Suprapubic skin (tissue), 4 donors: Measurements from ENCODE around the gene RYK. TPM values are rescaled to one million over a fixed set of nuclear protein-coding genes. Genes with fewer than 3 reads are reported as not detected.
"Not testable (repeated sequence)": the region's sequence is repeated elsewhere in the genome, so short reads cannot be mapped to it uniquely, and the experiment has no call there.

ENCODE experiments used
- DNase-seq, 2 donors: peaks; one replicate each; pipeline ENCODE4 v3.0.0-alpha.2; 2019; ENCODE audit warnings: low spot score in 2 of 2
- H3K27ac ChIP-seq: fragments of 200-600 bp; sonication (generic); one replicate; pipeline ENCODE4 v1.5.1; 2019
- H3K27me3 ChIP-seq: fragments of 200-600 bp; sonication (generic); one replicate; pipeline ENCODE4 v1.5.1; 2019
- H3K36me3 ChIP-seq: fragments of 200-600 bp; sonication (generic); one replicate; pipeline ENCODE4 v1.5.1; 2019
- H3K4me1 ChIP-seq: fragments of 200-600 bp; sonication (generic); one replicate; pipeline ENCODE4 v1.5.1; 2019
- H3K4me3 ChIP-seq: fragments of 200-600 bp; sonication (generic); one replicate; pipeline ENCODE4 v1.5.1; 2019; ENCODE audit warnings: mild to moderate bottlenecking
- H3K9me3 ChIP-seq: fragments of 200-600 bp; sonication (generic); one replicate; pipeline ENCODE4 v1.5.1; 2019
- CTCF ChIP-seq, 2 donors: fragments of 200-600 bp in 1 of 2; fragments of 450-650 bp in 1 of 2; sonication (generic) in 1 of 2; IDR thresholded peaks; one replicate each; pipeline ENCODE4 v1.5.1; 2016 to 2019; ENCODE audit warnings: antibody characterized with exemption in 2 of 2, mild to moderate bottlenecking in 1 of 2, moderate library complexity in 1 of 2
- EP300 ChIP-seq: sonication (generic); formaldehyde crosslinking; IDR thresholded peaks from one replicate; pipeline ENCODE4 v1.6.1; 2017; ENCODE audit warnings: antibody characterized with exemption
- POLR2A ChIP-seq, 2 donors: fragments of 450-650 bp; IDR thresholded peaks; one replicate each; pipeline ENCODE4 v1.6.1; 2017; ENCODE audit warnings: antibody characterized with exemption in 2 of 2, mild to moderate bottlenecking in 2 of 2, moderate library complexity in 2 of 2
- POLR2AphosphoS5 ChIP-seq, 3 donors: sonication (generic); formaldehyde crosslinking; IDR thresholded peaks; one replicate each; pipeline ENCODE4 v1.6.1; 2017; ENCODE audit warnings: antibody characterized with exemption in 3 of 3
- WGBS: methylation state at CpG from one replicate; pipeline ENCODE4 v1.1.5; 2018; 5-methylcytosine and 5-hydroxymethylcytosine counted together
- total RNA-seq, 4 donors: library from RNA; depleted of rRNA; stranded (reverse); fragments of >200 nt; gene quantifications; one replicate each; pipeline ENCODE4 v1.1.0, GENCODE V29; 2016

RYK gene
- total RNA-seq, 4 donors from 2014 or later = 65.5 to 214 (median 80.1) TPM

GRCh38 chr3:134214239-134214638 lies 36.4 kb downstream of the RYK start:
- Histone ChIP-seq H3K9me3 (no peaks in the 10 kb centered on the region), H3K27me3 (no peaks in the 10 kb centered on the region), H3K4me3 (no peak overlapping the region), H3K27ac (no peak overlapping the region), H3K36me3 (peaks cover 11% of the 10 kb centered on the region), H3K4me1 (peaks cover 50% of the 10 kb centered on the region)
- WGBS = 44% methylated on average over 2 of the region's 2 CpGs
- TF ChIP-seq CTCF (IDR thresholded peaks at IDR 0.05) (no peak), POLR2AphosphoS5 (IDR thresholded peaks at IDR 0.05) (no peak), EP300 (no peak), POLR2A (IDR thresholded peaks at IDR 0.05) (no peak)
- DNase-seq = no peak

GRCh38 chr3:134212967-134213665 lies 37.5 kb downstream of the RYK start:
- H3K27me3 ChIP-seq = no peaks in the 10 kb centered on the region
- peak; percentile 88 to 90 for DNase-seq
- 18% methylated on average over 3 of the region's 3 CpGs for WGBS

DNA sequence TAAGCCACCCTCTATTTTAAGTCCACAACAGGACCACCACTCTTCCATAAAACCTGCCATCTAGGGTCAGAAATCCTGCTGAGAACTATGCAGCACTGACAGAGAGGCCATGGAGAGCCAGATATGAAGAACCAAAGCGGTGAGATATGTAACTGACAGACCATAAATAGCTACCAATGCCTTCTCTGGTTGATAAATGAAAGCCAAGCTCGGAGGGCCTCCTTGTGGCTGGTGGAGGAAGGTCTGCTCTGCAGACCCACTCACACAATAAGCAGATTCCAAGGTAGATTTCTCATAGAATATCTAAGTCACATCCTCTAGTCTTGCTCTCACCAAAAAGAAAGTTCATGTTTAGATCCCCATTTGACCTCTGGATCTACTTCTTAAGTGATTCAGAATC lies 38.9 kb downstream of the RYK start:
- Histone ChIP-seq H3K4me3 (no peak overlapping the region), H3K4me1 (peaks cover 50% of the 10 kb centered on the region), H3K36me3 (peaks cover 18% of the 10 kb centered on the region), H3K27ac (no peak overlapping the region), H3K27me3 (no peaks in the 10 kb centered on the region), H3K9me3 (no peaks in the 10 kb centered on the region)
- TF ChIP-seq EP300 = no peak
- TF ChIP-seq CTCF (IDR thresholded peaks at IDR 0.05) = peak; percentile 25 to 48
- WGBS = 32% methylated on average over 2 of the region's 2 CpGs
- DNase-seq = no peak

More at GRCh38 chr3:134212967-134213665, 37.5 kb downstream of the RYK start:
- Histone ChIP-seq H3K4me1 (peaks cover 50% of the 10 kb centered on the region), H3K9me3 (no peaks in the 10 kb centered on the region), H3K27ac (no peak overlapping the region), H3K36me3 (peaks cover 13% of the 10 kb centered on the region), H3K4me3 (no peak overlapping the region)
- TF ChIP-seq CTCF (IDR thresholded peaks at IDR 0.05) = peak; percentile 93 to 96
- no peak for TF ChIP-seq EP300
- peak in 2 of 3 donors; percentile 46 to 64 for TF ChIP-seq POLR2AphosphoS5 (IDR thresholded peaks at IDR 0.05)

- no peak overlapping the region for H3K4me3 ChIP-seq
- H3K27ac ChIP-seq = no peak overlapping the region
- no peaks in the 10 kb centered on the region for H3K27me3 ChIP-seq
- H3K4me1 ChIP-seq = peaks cover 7% of the 10 kb centered on the region
- TF ChIP-seq EP300 (no peak), POLR2A (IDR thresholded peaks at IDR 0.05) (no peak), POLR2AphosphoS5 (IDR thresholded peaks at IDR 0.05) (no peak), CTCF (IDR thresholded peaks at IDR 0.05) (no peak)
- H3K36me3 ChIP-seq = peaks cover 23% of the 10 kb centered on the region
- H3K9me3 ChIP-seq = no peaks in the 10 kb centered on the region
- over 99% methylated on average over 4 of the region's 4 CpGs for WGBS
- no peak for DNase-seq
These were observed 45.2 kb downstream of the RYK start for GRCh38 chr3:134205451-134205850.

DNA sequence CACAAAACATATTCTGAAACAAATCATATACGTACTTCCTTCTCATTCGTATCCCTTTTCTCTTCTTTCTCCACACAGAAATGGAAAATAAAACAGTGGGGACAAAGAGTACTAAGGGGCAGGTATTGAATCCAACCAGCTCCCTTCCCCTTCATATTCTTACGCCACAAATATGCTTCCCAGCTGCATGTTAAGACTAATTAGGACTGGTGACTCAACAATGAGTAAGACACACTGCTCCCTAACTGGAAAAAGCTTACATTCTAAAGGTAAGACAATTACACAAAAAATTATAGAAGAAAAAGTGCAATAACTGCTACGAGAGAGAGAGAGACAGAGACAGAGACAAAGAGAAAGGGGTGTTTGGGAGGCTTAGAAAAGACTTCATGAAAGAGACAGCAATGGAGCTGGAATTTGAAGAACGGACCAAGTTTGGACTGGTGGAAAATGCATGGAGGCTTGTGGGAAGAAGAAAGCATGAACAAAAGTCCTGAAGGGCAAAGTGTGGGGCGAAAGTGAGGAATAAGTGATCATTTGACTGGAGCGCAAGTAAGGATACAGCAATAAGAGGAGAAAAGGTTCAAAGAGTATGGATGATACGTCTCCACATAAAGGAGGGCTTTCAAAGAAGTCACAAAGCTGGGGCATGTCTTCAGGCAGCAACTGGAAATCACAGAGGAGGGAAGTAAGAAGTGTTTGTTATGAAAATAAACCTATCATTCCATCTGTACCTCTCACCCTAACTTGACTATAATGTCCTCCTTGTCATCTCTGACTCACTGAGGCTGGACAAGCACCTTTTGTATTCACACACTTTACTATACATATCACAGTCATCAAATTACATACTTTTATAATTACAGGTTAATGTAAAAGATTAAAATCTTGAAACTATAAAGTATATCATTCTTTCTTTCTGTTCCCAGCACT lies 49.2 kb downstream of the RYK start:
- Histone ChIP-seq H3K27ac (peak overlapping the region; percentile 37), H3K27me3 (no peaks in the 10 kb centered on the region), H3K4me1 (peaks cover 5% of the 10 kb centered on the region), H3K36me3 (peaks cover 19% of the 10 kb centered on the region), H3K4me3 (no peak overlapping the region), H3K9me3 (no peaks in the 10 kb centered on the region)
- DNase-seq = no peak
- TF ChIP-seq POLR2AphosphoS5 (IDR thresholded peaks at IDR 0.05) (no peak), EP300 (no peak)
- 67% methylated on average over 8 of the region's 8 CpGs for WGBS

GRCh38 chr3:134199880-134200279 lies 50.8 kb downstream of the RYK start:
- 91% methylated on average over 8 of the region's 8 CpGs for WGBS
- H3K4me3 ChIP-seq, H3K27me3 ChIP-seq, DNase-seq, H3K27ac ChIP-seq, H3K9me3 ChIP-seq, H3K4me1 ChIP-seq: not testable (repeated sequence)
- peaks cover 30% of the 10 kb centered on the region for H3K36me3 ChIP-seq
